B cell (primary cell): ENCODE measurements around the gene ST6GALNAC3.

Source experiments
- EZH2 ChIP-seq: IDR thresholded peaks from 2 replicates; pipeline ENCODE4 v1.6.1; 2012; ENCODE audit warnings: borderline replicate concordance, low read depth, mild to moderate bottlenecking, moderate library complexity, low read length; ENCODE audit not compliant: insufficient read depth, poor library complexity, severe bottlenecking
- TF ChIP-seq, protein P1 (sequence below): fragments of 200-600 bp; IDR thresholded peaks from one replicate; pipeline ENCODE4 v1.8.0; 2022; ENCODE audit warnings: antibody characterized with exemption, mild to moderate bottlenecking

DNA sequence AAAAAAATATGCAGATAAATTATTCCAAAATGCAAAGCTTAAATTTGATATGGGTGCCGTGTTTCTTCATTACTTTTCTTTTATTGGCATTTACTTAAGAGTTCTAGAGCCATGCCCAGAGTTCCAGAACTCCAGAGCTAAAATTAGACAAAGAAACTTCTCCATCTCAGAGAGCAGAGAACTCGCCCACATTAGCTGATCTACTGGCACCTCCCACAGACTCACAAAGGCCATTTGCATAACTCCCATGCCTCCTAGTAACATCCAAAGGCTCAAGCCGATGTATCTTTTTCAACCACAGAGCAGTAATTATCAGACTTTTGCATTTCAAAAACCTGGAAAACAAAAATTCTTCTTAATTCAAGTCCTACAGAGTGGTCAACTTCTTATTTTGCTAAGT is 468.9 kb downstream of the ST6GALNAC3 start:
- TF ChIP-seq, protein P1, sequence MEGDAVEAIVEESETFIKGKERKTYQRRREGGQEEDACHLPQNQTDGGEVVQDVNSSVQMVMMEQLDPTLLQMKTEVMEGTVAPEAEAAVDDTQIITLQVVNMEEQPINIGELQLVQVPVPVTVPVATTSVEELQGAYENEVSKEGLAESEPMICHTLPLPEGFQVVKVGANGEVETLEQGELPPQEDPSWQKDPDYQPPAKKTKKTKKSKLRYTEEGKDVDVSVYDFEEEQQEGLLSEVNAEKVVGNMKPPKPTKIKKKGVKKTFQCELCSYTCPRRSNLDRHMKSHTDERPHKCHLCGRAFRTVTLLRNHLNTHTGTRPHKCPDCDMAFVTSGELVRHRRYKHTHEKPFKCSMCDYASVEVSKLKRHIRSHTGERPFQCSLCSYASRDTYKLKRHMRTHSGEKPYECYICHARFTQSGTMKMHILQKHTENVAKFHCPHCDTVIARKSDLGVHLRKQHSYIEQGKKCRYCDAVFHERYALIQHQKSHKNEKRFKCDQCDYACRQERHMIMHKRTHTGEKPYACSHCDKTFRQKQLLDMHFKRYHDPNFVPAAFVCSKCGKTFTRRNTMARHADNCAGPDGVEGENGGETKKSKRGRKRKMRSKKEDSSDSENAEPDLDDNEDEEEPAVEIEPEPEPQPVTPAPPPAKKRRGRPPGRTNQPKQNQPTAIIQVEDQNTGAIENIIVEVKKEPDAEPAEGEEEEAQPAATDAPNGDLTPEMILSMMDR: no peak
- no peak for TF ChIP-seq EZH2
